A549 (cell line): ENCODE data around the gene FBXL7.

Experiments used
- CBX2 ChIP-seq: fragments of 200-600 bp; sonication (generic); IDR thresholded peaks from 2 replicates; pipeline ENCODE4 v1.6.1; 2016; ENCODE audit warnings: low read depth, mild to moderate bottlenecking, borderline replicate concordance
- CHD2 ChIP-seq: fragments of 150-350 bp; IDR thresholded peaks from 2 replicates; pipeline ENCODE4 v1.6.1; 2014; ENCODE audit warnings: low read length; ENCODE audit not compliant: partially characterized antibody
- CHD4 ChIP-seq: fragments of 200-600 bp; sonication (generic); IDR thresholded peaks from 2 replicates; pipeline ENCODE4 v1.6.1; 2016; ENCODE audit warnings: antibody characterized with exemption, mild to moderate bottlenecking, borderline replicate concordance
- EP300 ChIP-seq, 2 experiments: fragments of >200 bp; sonication (Bioruptor Twin); formaldehyde crosslinking; IDR thresholded peaks; 2 replicates in 1 of 2; 3 replicates in 1 of 2; pipeline ENCODE4 v1.6.1; 2016 to 2017
- HOXA7 ChIP-seq: fragments of 250-450 bp; sonication (Bioruptor Pico); IDR thresholded peaks from 2 replicates; pipeline ENCODE4 v1.5.0; 2020; ENCODE audit warnings: mild to moderate bottlenecking, moderate library complexity
- JUNB ChIP-seq: fragments of >200 bp; sonication (Bioruptor Twin); formaldehyde crosslinking; IDR thresholded peaks from 2 replicates; pipeline ENCODE4 v1.6.1; 2016
- KDM1A ChIP-seq: fragments of 200-600 bp; sonication (generic); IDR thresholded peaks from 2 replicates; pipeline ENCODE4 v1.6.1; 2016; ENCODE audit warnings: low read depth, mild to moderate bottlenecking
- TF ChIP-seq, protein P1 (sequence below): fragments of >200 bp; sonication (Bioruptor Twin); formaldehyde crosslinking; IDR thresholded peaks from 3 replicates; pipeline ENCODE4 v1.5.1; 2016
- TF ChIP-seq, protein P2 (sequence below): fragments of 250-450 bp; sonication (Bioruptor Pico); IDR thresholded peaks from 2 replicates; pipeline ENCODE4 v1.5.0; 2021; ENCODE audit warnings: mild to moderate bottlenecking, moderate library complexity, borderline replicate concordance
- TF ChIP-seq, protein P3 (sequence below): IDR thresholded peaks from 2 replicates; pipeline ENCODE4 v1.6.1; 2012

DNA sequence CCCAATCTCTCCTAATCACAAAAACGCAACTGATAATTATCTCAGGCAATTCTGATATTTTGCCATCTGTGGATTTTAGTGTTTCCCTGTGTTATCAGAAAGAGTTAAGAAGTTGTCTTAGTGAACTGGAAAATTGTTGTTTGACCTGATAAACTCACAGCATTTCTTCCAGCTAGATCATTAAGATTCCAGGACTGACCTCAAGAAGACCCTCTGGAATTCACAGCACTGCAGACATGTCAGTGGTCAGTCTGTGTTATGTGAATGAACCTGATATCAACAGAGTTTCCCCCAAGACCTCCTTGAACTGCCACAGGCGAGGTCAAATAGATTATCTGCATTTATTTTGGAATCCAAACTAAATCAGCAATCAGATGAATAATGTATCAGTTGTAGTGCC is 174.7 kb downstream of the FBXL7 start:
- TF ChIP-seq, protein P1, sequence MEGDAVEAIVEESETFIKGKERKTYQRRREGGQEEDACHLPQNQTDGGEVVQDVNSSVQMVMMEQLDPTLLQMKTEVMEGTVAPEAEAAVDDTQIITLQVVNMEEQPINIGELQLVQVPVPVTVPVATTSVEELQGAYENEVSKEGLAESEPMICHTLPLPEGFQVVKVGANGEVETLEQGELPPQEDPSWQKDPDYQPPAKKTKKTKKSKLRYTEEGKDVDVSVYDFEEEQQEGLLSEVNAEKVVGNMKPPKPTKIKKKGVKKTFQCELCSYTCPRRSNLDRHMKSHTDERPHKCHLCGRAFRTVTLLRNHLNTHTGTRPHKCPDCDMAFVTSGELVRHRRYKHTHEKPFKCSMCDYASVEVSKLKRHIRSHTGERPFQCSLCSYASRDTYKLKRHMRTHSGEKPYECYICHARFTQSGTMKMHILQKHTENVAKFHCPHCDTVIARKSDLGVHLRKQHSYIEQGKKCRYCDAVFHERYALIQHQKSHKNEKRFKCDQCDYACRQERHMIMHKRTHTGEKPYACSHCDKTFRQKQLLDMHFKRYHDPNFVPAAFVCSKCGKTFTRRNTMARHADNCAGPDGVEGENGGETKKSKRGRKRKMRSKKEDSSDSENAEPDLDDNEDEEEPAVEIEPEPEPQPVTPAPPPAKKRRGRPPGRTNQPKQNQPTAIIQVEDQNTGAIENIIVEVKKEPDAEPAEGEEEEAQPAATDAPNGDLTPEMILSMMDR: no peak
- TF ChIP-seq, protein P2, sequence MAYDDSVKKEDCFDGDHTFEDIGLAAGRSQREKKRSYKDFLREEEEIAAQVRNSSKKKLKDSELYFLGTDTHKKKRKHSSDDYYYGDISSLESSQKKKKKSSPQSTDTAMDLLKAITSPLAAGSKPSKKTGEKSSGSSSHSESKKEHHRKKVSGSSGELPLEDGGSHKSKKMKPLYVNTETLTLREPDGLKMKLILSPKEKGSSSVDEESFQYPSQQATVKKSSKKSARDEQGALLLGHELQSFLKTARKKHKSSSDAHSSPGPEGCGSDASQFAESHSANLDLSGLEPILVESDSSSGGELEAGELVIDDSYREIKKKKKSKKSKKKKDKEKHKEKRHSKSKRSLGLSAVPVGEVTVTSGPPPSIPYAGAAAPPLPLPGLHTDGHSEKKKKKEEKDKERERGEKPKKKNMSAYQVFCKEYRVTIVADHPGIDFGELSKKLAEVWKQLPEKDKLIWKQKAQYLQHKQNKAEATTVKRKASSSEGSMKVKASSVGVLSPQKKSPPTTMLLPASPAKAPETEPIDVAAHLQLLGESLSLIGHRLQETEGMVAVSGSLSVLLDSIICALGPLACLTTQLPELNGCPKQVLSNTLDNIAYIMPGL (CRISPR knock-in tag): no peak
- TF ChIP-seq, protein P3, sequence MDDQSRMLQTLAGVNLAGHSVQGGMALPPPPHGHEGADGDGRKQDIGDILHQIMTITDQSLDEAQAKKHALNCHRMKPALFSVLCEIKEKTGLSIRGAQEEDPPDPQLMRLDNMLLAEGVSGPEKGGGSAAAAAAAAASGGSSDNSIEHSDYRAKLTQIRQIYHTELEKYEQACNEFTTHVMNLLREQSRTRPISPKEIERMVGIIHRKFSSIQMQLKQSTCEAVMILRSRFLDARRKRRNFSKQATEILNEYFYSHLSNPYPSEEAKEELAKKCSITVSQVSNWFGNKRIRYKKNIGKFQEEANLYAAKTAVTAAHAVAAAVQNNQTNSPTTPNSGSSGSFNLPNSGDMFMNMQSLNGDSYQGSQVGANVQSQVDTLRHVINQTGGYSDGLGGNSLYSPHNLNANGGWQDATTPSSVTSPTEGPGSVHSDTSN: no peak
- TF ChIP-seq CHD4: no peak
- TF ChIP-seq CBX2: no peak
- TF ChIP-seq KDM1A: no peak
- no peak for TF ChIP-seq HOXA7 (CRISPR knock-in tag)
- TF ChIP-seq EP300 (IDR thresholded peaks at IDR 0.05): no peak
- TF ChIP-seq JUNB: no peak
- TF ChIP-seq CHD2: no peak
